ACC112 (cell line): ENCODE results near the gene AFF4.

ENCODE experiments used
- H2AFZ ChIP-seq: fragments of 200-600 bp; sonication (generic); one replicate; pipeline ENCODE4 v1.6.0; 2017; ENCODE audit warnings: antibody characterized with exemption, low read length; ENCODE audit not compliant: unreplicated experiment
- H3K27ac ChIP-seq: fragments of 200-600 bp; sonication (generic); 2 replicates; pipeline ENCODE4 v1.5.1; 2014; ENCODE audit warnings: low read depth, mild to moderate bottlenecking, antibody characterized with exemption, low read length, moderate library complexity
- H3K27me3 ChIP-seq: fragments of 200-600 bp; sonication (generic); 2 replicates; pipeline ENCODE4 v1.6.1; 2014; ENCODE audit warnings: mild to moderate bottlenecking, antibody characterized with exemption, low read length, moderate library complexity, mixed read lengths; ENCODE audit not compliant: insufficient read depth
- H3K36me3 ChIP-seq: fragments of 200-600 bp; sonication (generic); 2 replicates; pipeline ENCODE4 v1.6.1; 2016; ENCODE audit warnings: mild to moderate bottlenecking, antibody characterized with exemption, low read length, moderate library complexity, mixed read lengths; ENCODE audit not compliant: insufficient read depth
- H3K4me1 ChIP-seq: fragments of 200-600 bp; sonication (generic); one replicate; pipeline ENCODE4 v1.6.1; 2016; ENCODE audit warnings: low read length, mixed read lengths; ENCODE audit not compliant: insufficient read depth, unreplicated experiment, control insufficient read depth
- H3K4me3 ChIP-seq: fragments of 200-600 bp; sonication (generic); 2 replicates; pipeline ENCODE4 v1.5.1; 2014; ENCODE audit warnings: mild to moderate bottlenecking, low read depth, low read length
- H3K79me2 ChIP-seq: fragments of 200-600 bp; sonication (generic); one replicate; pipeline ENCODE4 v1.6.0; 2016; ENCODE audit warnings: low read length; ENCODE audit not compliant: control insufficient read depth, unreplicated experiment, insufficient read depth

Gene AFF4

DNA sequence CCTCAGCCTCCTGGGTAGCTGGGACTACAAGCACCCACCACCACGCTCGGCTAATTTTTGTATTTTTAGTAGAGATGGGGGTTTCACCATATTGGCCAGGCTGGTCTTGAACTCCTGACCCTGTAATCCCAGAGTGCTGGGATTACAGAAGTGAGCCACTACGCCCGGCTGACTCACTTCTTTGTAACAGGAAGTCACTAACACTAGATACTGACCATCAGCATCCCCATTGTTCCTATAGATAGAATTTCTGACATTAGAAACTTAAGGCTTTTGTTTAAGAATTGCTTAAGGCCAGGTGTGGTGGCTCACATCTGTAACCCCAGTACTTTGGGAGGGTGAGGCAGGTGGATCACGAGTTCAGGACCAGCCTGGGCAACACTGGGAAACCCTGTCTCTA lies 47.8 kb downstream of the AFF4 start:
- Histone ChIP-seq H3K4me1 (peaks cover 7% of the 10 kb centered on the region), H2AFZ (no peak overlapping the region), H3K36me3 (peaks cover 29% of the 10 kb centered on the region), H3K4me3 (no peak overlapping the region), H3K27ac (peak overlapping the region; percentile 38; the same call in 1 of the 2 replicates), H3K27me3 (no peaks in the 10 kb centered on the region), H3K79me2 (peaks cover 47% of the 10 kb centered on the region)

DNA sequence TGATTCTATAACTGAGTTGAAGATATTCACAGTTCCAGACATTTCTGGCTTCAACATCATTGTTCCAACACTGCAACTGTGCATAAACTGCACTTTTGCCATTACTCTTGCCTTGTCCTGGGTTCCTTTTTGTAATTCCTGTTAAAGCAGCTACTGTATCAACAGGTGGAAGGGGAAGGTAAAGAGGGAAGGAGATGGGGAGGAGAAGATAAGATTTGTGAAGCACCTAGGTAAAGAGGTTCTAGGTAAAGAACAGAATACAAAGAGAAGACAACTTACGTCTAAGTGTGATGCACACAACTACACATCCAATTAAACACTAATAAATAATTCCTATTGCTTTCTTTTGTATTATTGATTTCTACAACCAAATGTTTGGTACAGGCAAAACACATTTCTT lies 53.7 kb downstream of the AFF4 start:
- Histone ChIP-seq H3K27me3 (no peaks in the 10 kb centered on the region), H3K4me1 (no peaks in the 10 kb centered on the region), H2AFZ (no peak overlapping the region), H3K27ac (no peak overlapping the region), H3K79me2 (peaks cover 50% of the 10 kb centered on the region), H3K36me3 (peaks cover 34% of the 10 kb centered on the region), H3K4me3 (no peak overlapping the region)

DNA sequence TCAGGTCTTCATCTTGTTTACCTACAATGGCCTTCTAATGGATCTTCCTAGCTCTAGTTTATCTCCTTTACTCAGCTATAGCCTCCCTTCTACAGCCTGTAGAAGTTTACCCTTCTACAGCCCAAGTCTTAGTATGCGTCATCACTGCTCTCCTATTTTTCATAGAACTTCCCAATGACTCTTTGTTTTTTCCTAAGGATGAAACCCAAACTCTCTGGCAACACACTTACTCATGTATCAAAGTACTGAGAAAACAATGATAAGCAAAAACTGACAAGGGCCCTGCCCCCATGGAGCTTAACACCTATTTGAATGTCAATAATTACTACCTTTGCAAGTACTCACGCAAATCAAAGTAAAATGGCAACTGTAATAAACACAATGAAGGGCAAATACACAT lies 56.3 kb downstream of the AFF4 start:
- H3K36me3 ChIP-seq: peaks cover 31% of the 10 kb centered on the region
- no peaks in the 10 kb centered on the region for H3K27me3 ChIP-seq

DNA sequence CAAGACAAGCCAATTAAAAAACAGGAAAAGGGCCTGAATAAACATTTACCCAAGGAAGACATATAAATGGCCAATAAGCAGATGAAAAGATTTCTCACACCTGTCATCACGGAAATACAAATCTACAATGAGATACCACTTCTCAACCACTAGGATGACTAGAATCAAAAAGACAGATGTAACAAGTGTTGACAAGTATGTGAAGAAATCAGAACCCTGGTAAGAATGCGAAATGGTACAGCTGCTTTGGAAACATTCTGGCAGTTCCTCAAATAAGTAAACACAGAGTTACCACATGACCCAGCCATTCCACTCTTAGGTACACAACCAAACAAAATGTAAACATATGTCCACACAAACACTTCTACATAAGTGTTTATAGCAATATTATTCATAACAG lies 57.5 kb downstream of the AFF4 start:
- no peak overlapping the region for H2AFZ ChIP-seq
- H3K4me3 ChIP-seq: no peak overlapping the region
- peaks cover 25% of the 10 kb centered on the region for H3K36me3 ChIP-seq
- H3K79me2 ChIP-seq: peaks cover 45% of the 10 kb centered on the region
- H3K4me1 ChIP-seq: no peaks in the 10 kb centered on the region
- H3K27ac ChIP-seq: no peak overlapping the region
- H3K27me3 ChIP-seq: no peaks in the 10 kb centered on the region

More for the DNA sequence above, 56.3 kb downstream of the AFF4 start:
- Histone ChIP-seq H3K79me2 (peaks cover 49% of the 10 kb centered on the region), H2AFZ (no peak overlapping the region), H3K4me1 (no peaks in the 10 kb centered on the region), H3K27ac (no peak overlapping the region), H3K4me3 (no peak overlapping the region)

DNA sequence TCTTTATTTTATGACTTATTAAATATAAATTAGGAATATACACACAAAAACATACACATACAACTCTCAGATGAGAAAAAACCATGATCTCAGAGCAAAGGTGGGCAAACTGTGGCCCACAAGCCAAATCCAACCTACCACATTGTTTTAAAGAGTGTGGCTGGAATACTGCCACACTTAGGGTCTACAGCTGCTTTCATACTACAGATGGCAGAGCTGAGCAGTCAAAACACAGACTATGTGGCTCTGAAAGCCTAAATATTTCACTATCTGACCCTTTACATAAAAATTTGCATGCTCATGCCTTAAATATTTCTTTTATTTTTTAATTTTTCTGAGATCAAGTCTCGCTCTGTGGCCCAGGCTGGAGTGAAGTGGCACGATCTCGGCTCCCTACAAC lies 61.7 kb downstream of the AFF4 start:
- Histone ChIP-seq H3K27ac (no peak overlapping the region), H3K79me2 (peaks cover 28% of the 10 kb centered on the region), H3K36me3 (peaks cover 34% of the 10 kb centered on the region), H2AFZ (no peak overlapping the region), H3K27me3 (no peaks in the 10 kb centered on the region), H3K4me3 (no peak overlapping the region), H3K4me1 (no peaks in the 10 kb centered on the region)

GRCh38 chr5:132901036-132901435 lies 62.4 kb downstream of the AFF4 start:
- no peak overlapping the region for H3K27ac ChIP-seq
- H3K4me3 ChIP-seq: no peak overlapping the region
- H3K79me2 ChIP-seq: peaks cover 28% of the 10 kb centered on the region
- H3K4me1 ChIP-seq: no peaks in the 10 kb centered on the region
- H3K36me3 ChIP-seq: peaks cover 38% of the 10 kb centered on the region
- no peaks in the 10 kb centered on the region for H3K27me3 ChIP-seq
- no peak overlapping the region for H2AFZ ChIP-seq

- Histone ChIP-seq H2AFZ (no peak overlapping the region), H3K36me3 (peaks cover 54% of the 10 kb centered on the region), H3K27ac (no peak overlapping the region), H3K4me3 (no peak overlapping the region), H3K4me1 (no peaks in the 10 kb centered on the region), H3K79me2 (peaks cover 30% of the 10 kb centered on the region), H3K27me3 (no peaks in the 10 kb centered on the region)
Observed at GRCh38 chr5:132898094-132898493, 65.3 kb downstream of the AFF4 start.

DNA sequence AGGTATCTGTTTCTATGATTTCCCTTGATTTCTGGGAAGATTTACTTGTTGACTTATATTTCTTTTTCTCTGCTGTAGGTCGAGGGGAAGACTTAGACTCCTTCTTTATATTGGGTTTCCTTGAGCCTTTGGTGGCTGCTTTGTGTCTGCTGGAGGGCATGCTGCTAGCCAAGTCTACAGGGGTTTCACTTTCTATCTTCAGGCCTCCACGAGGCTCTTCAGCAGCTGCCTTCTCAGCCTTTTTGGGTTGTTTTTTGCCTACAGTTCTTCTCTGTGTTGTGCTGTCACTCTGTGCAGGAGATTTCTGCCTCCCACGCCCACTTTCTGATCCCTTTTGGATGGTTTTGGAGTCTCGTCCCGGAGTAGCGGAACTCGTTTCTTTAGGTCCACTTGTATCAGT lies 66.7 kb downstream of the AFF4 start:
- Histone ChIP-seq H2AFZ (no peak overlapping the region), H3K36me3 (peaks cover 63% of the 10 kb centered on the region), H3K79me2 (peaks cover 30% of the 10 kb centered on the region)

DNA sequence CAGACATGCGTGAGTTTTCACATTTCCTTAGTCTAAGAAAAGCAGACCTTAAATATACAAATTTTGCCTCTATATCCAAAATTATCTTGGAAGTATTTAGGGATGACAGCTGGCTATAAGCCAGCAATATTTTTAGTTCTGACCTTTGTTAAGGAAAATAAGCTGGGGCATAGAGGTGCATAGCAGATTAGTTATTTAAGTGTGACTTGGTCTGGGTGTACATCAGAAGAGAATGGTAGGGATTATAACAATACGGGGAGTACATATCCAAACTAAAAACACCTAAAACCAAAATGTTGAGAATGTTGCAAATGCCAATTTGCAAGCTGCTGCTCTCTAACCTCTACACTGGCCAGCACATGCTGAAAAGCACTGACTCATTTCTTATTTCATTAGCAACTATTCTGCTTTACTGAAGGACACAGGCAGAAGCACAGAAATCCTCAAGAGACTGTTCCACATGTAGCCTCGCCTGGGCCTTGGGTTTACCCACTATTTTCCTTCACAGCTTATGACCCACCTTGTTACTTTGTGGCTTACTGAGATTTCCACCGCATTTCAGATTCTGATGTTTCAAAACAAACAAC lies 67.6 kb downstream of the AFF4 start:
- Histone ChIP-seq H2AFZ (no peak overlapping the region), H3K36me3 (peaks cover 63% of the 10 kb centered on the region), H3K4me1 (no peaks in the 10 kb centered on the region), H3K27ac (peak overlapping the region; percentile 15; the same call in 1 of the 2 replicates), H3K79me2 (peaks cover 30% of the 10 kb centered on the region), H3K27me3 (no peaks in the 10 kb centered on the region), H3K4me3 (no peak overlapping the region)

More for the DNA sequence above, 66.7 kb downstream of the AFF4 start:
- Histone ChIP-seq H3K4me3 (no peak overlapping the region), H3K4me1 (no peaks in the 10 kb centered on the region), H3K27me3 (no peaks in the 10 kb centered on the region), H3K27ac (peak overlapping the region; percentile 15; the same call in 1 of the 2 replicates)

- no peak overlapping the region for H3K27ac ChIP-seq
- no peak overlapping the region for H3K4me3 ChIP-seq
- H2AFZ ChIP-seq: no peak overlapping the region
- no peaks in the 10 kb centered on the region for H3K4me1 ChIP-seq
- peaks cover 21% of the 10 kb centered on the region for H3K79me2 ChIP-seq
- peaks cover 56% of the 10 kb centered on the region for H3K36me3 ChIP-seq
- no peaks in the 10 kb centered on the region for H3K27me3 ChIP-seq
Observed at GRCh38 chr5:132890817-132891216, 72.6 kb downstream of the AFF4 start.

DNA sequence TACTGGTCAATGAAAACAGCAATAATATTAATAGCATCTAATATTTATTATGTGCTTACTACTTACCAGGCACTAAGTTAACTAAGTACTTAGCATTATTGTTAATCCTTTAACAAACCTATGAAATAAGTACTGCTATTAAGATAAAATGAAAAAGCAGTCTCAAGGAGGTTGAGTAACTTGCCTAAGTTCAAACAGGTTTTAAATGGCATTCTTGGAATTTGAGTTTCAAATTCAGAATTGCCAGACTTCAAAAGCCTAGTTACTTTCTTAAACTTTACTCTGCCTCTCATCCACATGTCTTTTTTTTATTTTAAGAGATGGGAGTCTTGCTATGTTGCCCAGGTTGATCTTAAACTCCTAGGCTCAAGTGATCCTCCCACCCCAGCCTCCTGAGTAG lies 73.9 kb downstream of the AFF4 start:
- Histone ChIP-seq H3K79me2 (peaks cover 13% of the 10 kb centered on the region), H3K27me3 (no peaks in the 10 kb centered on the region), H2AFZ (no peak overlapping the region), H3K4me3 (no peak overlapping the region), H3K27ac (no peak overlapping the region), H3K4me1 (no peaks in the 10 kb centered on the region), H3K36me3 (peaks cover 48% of the 10 kb centered on the region)
